Measurements from ENCODE around the gene SPATA31D3. TPM values are rescaled to one million over a fixed set of nuclear protein-coding genes. Genes with fewer than 3 reads are reported as not detected.

The SPATA31D3 gene
- total and polyA plus RNA-seq, 3 donors from 2014 or later: 3.8 to 7.9 (median 7.1) TPM

DNA sequence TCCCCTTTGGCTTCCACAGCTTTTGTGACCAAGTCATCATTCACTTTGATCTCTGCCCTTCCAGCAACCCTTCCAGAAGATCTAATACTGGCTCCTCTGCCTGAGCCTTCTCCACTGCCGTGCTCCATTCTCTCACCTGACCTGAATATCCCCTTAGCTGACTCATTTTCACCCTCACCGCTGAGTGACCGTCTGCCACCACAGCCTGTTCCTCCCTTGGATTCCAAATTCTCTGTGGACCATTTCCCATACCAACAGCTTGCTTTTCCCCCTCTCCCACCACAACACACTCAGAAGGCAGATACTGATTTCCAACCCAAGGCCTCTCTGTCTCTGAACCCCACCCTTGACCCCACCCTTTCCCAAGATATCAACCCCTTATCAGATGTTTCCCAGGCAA, 24.7 kb downstream of the SPATA31D3 start:
- H3K27me3 ChIP-seq: no peaks in the 10 kb centered on the region

DNA sequence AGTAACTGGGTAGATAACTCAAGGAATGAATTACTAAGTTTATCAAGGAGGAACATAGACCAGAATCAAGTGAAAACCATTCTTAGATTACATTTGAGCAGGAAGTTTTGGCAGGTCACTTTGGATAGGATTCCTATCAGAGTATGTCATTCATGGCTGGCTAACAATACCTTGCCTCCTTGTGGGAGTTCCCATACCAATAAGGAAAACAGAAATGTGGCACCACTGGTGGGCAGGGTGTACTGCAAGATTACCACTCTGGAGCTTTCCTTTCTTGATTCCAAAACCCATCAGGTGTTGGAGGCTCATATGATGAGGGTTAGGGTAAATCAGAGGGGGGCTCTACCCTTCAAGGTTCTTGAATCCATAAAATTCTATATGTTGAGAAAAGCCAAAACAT, 26.7 kb downstream of the SPATA31D3 start:
- TF ChIP-seq POLR2A (IDR thresholded peaks at IDR 0.05): no peak
- TF ChIP-seq, protein P1, sequence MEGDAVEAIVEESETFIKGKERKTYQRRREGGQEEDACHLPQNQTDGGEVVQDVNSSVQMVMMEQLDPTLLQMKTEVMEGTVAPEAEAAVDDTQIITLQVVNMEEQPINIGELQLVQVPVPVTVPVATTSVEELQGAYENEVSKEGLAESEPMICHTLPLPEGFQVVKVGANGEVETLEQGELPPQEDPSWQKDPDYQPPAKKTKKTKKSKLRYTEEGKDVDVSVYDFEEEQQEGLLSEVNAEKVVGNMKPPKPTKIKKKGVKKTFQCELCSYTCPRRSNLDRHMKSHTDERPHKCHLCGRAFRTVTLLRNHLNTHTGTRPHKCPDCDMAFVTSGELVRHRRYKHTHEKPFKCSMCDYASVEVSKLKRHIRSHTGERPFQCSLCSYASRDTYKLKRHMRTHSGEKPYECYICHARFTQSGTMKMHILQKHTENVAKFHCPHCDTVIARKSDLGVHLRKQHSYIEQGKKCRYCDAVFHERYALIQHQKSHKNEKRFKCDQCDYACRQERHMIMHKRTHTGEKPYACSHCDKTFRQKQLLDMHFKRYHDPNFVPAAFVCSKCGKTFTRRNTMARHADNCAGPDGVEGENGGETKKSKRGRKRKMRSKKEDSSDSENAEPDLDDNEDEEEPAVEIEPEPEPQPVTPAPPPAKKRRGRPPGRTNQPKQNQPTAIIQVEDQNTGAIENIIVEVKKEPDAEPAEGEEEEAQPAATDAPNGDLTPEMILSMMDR (IDR thresholded peaks at IDR 0.05): no peak
- Histone ChIP-seq H3K9me3 (no peaks in the 10 kb centered on the region), H3K27ac (no peak overlapping the region), H3K27me3 (no peaks in the 10 kb centered on the region), H3K4me3 (no peak overlapping the region), H3K36me3 (ENCODE audit: low read depth, missing control alignments) (no peaks in the 10 kb centered on the region), H3K4me1 (no peaks in the 10 kb centered on the region)
- intact Hi-C loops (cut with DNase I; ENCODE audit: low total_unique reads): no loop called here
- no peak for DNase-seq

More for the DNA sequence above, 24.7 kb downstream of the SPATA31D3 start:
- Histone ChIP-seq H3K27ac (no peak overlapping the region), H3K9me3 (no peaks in the 10 kb centered on the region), H3K36me3 (ENCODE audit: low read depth, missing control alignments) (no peaks in the 10 kb centered on the region), H3K4me3 (no peak overlapping the region), H3K4me1 (no peaks in the 10 kb centered on the region)
- intact Hi-C loops (cut with DNase I; ENCODE audit: low total_unique reads): no loop called here
- WGBS, 2 donors: 88 to 98% methylated on average over 3 of the region's 3 CpGs
- no peak for DNase-seq
- TF ChIP-seq, protein P1 (IDR thresholded peaks at IDR 0.05): no peak
- no peak for TF ChIP-seq POLR2A (IDR thresholded peaks at IDR 0.05)

DNA sequence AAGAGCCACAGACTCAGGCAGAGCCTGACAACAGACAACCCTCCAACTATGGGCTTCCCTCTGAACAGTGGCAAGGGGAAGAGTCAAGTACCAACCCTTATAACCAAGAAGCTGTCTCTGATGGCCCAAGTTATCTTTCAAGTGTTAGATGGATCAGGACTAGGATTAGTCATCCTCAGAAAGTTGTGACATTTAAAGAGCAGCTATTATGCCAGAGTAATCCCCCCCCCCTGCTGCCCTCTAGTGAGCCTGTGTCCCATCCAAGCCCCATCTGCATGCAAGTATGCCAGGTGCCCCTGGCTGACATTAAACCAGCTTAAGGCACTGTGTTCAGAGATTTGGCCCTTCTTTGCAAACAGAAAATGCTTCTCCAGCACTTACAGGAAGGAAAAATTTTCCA, 28.4 kb downstream of the SPATA31D3 start:
- TF ChIP-seq, protein P1 (IDR thresholded peaks at IDR 0.05): no peak
- no peak for TF ChIP-seq POLR2A (IDR thresholded peaks at IDR 0.05)
- no peak overlapping the region for H3K27ac ChIP-seq
- intact Hi-C loops (cut with DNase I; ENCODE audit: low total_unique reads): no loop called here
- no peaks in the 10 kb centered on the region for H3K9me3 ChIP-seq
- no peak for DNase-seq
- H3K4me1 ChIP-seq: no peaks in the 10 kb centered on the region
- no peaks in the 10 kb centered on the region for H3K27me3 ChIP-seq
- H3K4me3 ChIP-seq: no peak overlapping the region
- no peaks in the 10 kb centered on the region for H3K36me3 ChIP-seq (ENCODE audit: low read depth, missing control alignments)

DNA sequence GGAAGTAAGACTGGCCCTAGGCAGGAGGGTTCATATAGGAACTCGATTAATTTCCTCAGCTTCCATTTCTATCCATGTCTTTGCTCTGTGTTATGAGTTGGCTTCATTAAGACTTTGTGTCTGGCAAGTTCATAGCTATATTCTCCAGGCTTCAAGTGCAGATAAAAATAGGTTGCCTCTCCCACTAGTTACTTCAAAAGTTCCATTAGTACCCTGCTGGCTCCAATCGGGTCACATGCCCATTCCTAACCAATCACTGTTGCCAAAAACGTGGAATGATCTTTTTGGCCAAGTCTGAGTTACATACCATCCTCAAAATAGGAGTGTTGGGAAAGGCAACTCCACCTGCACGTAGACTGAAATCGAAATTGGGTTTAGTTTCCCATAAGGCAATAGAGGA, 31.5 kb downstream of the SPATA31D3 start:
- H3K27me3 ChIP-seq: no peaks in the 10 kb centered on the region
- intact Hi-C loops (cut with DNase I; ENCODE audit: low total_unique reads): no loop called here
- no peaks in the 10 kb centered on the region for H3K36me3 ChIP-seq (ENCODE audit: low read depth, missing control alignments)
- no peak overlapping the region for H3K27ac ChIP-seq
- DNase-seq: no peak
- WGBS, 2 donors: 90 to 91% methylated on average over 5 of the region's 5 CpGs
- no peaks in the 10 kb centered on the region for H3K9me3 ChIP-seq
- H3K4me3 ChIP-seq: no peak overlapping the region
- H3K4me1 ChIP-seq: no peaks in the 10 kb centered on the region
- TF ChIP-seq, protein P1 (IDR thresholded peaks at IDR 0.05): no peak
- no peak for TF ChIP-seq POLR2A (IDR thresholded peaks at IDR 0.05)

DNA sequence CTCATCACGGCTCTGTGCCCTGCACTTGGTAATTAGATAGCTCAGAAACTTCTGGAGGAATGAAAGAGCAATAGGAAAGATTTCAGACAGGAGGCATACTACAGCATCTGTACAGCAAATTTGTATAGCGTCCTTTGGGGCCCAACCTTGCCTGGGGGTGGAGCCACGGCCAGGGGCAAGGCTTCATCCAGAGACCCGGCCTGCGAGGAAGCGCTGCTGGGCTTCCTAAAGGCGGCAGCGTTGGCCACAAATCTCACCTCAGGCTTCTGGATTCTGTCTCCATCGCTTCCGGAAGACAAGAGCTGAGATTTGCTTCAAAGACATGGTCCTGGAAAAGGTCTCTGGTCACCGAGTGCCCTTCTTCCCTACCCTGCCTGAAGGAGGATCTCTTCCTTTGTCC, 33.1 kb downstream of the SPATA31D3 start:
- intact Hi-C loops (cut with DNase I; ENCODE audit: low total_unique reads): no loop called here
- no peaks in the 10 kb centered on the region for H3K36me3 ChIP-seq (ENCODE audit: low read depth, missing control alignments)
- H3K27me3 ChIP-seq: no peaks in the 10 kb centered on the region
- DNase-seq: peak; percentile 23
- H3K4me1 ChIP-seq: no peaks in the 10 kb centered on the region
- no peaks in the 10 kb centered on the region for H3K9me3 ChIP-seq
- H3K27ac ChIP-seq: peak overlapping the region in 1 of 2 donors; percentile 3
- WGBS, 2 donors: 68 to 90% methylated on average over 11 of the region's 11 CpGs
- H3K4me3 ChIP-seq: peak overlapping the region; percentile 27 to 32
- TF ChIP-seq, protein P1 (IDR thresholded peaks at IDR 0.05): no peak
- no peak for TF ChIP-seq POLR2A (IDR thresholded peaks at IDR 0.05)
